RKO (cell line): ENCODE measurements around the gene EFL1.
A peak's percentile ranks its signal among the peaks of the same experiment; 100 is the strongest.

Source experiments
- DNase-seq: peaks from one replicate; pipeline ENCODE4 v3.0.0-alpha.2; 2016; ENCODE audit warnings: low spot score

The EFL1 gene

GRCh38 chr15:82150645-82151044 is 111.9 kb downstream of the EFL1 start:
- DNase-seq, result no peak

GRCh38 chr15:82146990-82147461 is 115.5 kb downstream of the EFL1 start:
- DNase-seq, result peak; percentile 89

GRCh38 chr15:82146576-82146975 is 116.0 kb downstream of the EFL1 start:
- no peak for DNase-seq

- no peak for DNase-seq
These were observed 118.8 kb downstream of the EFL1 start for GRCh38 chr15:82143390-82144385.

- DNase-seq, result no peak
These were observed 121.6 kb downstream of the EFL1 start for GRCh38 chr15:82140886-82141285.

DNA sequence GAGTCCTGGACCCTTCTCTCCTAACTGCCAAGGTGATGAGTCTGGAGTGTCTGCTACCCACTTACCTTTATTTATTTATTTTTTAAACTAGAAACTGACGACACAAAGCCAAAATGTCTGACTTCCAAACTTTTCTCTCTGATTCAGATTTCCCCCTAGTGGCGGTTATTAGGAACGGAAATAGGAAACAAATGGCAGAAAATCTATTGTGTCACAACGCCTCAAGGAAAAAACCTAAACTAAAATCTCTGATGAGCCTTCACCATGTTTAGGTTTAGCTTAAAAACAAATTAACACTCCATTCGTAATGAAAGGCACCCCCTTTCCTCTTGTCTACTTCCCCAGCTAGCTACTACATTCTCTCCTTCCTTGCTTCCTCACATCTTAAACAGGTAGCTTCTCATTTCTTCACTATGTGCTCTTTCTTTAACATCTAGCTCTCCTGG is 122.7 kb downstream of the EFL1 start:
- peak; percentile 54 for DNase-seq

DNA sequence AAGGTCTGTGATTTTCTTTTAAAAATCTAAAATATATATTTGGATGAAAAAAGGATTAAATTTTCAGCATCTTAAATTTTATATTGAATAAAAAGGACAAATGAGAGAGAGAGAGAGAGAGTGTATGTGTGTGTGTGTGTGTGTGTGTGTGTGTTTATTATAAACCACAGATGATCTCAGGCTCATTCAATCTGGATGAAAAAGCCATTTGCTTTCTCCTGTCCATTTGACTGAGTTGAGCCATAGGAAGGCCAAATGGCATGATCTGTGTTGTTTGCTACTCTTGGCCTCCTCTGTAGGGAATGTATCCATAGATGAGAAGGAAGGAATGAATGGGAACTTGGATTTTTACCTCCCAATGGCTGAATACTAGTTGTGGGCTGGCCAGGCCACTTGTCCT is 124.2 kb downstream of the EFL1 start:
- DNase-seq, result no peak

- no peak for DNase-seq
These were observed 125.3 kb downstream of the EFL1 start for GRCh38 chr15:82137261-82137660.

DNA sequence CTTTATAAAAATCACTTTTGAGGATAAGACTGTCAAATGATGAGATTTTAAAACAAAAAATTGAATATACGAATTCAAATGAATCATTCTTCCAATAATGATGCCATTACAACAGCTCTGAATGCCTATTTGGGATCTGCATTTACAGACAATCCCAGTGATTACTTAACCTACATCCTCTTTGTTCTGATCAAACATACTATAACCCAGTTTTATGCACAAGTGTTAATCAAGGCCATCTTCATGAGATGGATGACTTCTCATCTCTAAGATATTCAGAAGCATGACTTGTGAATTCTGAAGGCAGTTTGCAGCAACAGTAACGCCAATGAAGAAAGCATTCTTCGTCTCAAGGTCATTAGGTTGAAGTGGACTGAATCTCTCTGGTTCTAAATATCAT is 126.4 kb downstream of the EFL1 start:
- DNase-seq, result no peak

GRCh38 chr15:82135638-82136037 is 126.9 kb downstream of the EFL1 start:
- no peak for DNase-seq

DNA sequence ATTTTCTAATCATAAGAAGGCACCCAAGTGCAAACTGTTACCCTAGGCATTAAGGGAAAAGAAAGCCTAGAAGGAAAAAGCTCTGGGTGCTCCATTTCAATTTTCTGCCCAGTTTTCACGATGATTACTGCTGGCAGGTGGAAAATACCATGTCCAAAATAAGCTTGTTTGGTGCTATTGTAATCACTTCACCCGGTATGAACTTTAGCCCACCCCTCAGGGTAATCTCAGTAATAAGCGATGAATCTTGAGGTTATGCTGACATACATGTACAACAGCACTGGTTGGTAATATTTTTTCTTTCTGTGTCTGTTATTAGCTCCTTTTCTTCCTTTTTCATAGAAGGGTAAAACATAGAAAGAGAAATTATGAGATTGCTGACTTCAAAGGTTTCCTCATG is 128.1 kb downstream of the EFL1 start:
- DNase-seq, result no peak

- no peak for DNase-seq
These were observed 129.3 kb downstream of the EFL1 start for GRCh38 chr15:82133251-82133650.

DNA sequence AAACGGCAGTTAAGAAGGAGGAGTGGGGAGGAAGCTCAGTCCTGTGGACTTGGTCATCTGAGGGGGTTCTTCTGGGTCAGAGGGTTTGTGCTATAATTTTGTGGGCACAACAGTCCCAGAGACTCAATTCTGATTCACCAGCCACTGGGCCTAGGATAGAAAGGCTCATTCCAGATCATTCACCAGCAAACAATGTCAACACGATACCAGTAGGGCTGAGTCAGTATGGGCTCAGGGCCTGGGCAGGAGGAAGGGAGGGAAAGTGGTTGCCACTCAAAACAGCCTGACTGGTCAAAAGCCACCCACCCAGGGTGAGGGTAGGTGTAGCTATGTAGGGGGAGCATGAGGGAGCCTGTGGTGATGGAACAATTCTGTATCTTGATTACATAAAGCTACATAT is 129.8 kb downstream of the EFL1 start:
- DNase-seq, result peak; percentile 80

GRCh38 chr15:82132096-82132495 is 130.4 kb downstream of the EFL1 start:
- no peak for DNase-seq

GRCh38 chr15:82130248-82130647 is 132.3 kb downstream of the EFL1 start:
- DNase-seq, result no peak

GRCh38 chr15:82129761-82130160 is 132.8 kb downstream of the EFL1 start:
- no peak for DNase-seq

DNA sequence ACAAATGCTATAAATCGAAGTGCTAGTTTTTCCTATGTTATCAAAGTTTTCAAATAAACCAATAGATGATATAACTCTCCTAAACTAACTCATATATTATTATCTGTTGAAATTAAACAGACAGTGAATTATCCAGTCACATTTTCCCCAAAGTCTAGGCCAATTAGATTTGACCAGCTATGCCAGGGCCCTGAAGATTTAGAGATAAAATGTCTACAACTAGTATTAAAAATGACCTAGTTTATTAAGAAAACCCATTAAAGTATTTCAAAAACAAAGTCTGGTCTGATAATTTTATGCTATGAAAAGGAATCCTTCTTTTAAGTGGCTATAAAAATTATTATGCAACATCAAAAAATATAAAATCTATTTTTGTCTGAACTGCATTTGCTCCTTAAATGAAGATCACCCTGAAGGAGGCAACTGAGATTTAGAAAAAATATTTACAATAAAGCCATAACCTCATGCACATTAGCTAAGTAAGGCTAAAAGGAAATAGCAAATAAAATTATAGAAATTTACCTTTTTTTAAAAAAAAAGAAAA is 133.3 kb downstream of the EFL1 start:
- no peak for DNase-seq

- DNase-seq, result no peak
These were observed 134.0 kb downstream of the EFL1 start for GRCh38 chr15:82128401-82129148.

GRCh38 chr15:82127581-82127980 is 135.0 kb downstream of the EFL1 start:
- DNase-seq, result no peak

GRCh38 chr15:82126346-82126745 is 136.2 kb downstream of the EFL1 start:
- DNase-seq, result no peak

DNA sequence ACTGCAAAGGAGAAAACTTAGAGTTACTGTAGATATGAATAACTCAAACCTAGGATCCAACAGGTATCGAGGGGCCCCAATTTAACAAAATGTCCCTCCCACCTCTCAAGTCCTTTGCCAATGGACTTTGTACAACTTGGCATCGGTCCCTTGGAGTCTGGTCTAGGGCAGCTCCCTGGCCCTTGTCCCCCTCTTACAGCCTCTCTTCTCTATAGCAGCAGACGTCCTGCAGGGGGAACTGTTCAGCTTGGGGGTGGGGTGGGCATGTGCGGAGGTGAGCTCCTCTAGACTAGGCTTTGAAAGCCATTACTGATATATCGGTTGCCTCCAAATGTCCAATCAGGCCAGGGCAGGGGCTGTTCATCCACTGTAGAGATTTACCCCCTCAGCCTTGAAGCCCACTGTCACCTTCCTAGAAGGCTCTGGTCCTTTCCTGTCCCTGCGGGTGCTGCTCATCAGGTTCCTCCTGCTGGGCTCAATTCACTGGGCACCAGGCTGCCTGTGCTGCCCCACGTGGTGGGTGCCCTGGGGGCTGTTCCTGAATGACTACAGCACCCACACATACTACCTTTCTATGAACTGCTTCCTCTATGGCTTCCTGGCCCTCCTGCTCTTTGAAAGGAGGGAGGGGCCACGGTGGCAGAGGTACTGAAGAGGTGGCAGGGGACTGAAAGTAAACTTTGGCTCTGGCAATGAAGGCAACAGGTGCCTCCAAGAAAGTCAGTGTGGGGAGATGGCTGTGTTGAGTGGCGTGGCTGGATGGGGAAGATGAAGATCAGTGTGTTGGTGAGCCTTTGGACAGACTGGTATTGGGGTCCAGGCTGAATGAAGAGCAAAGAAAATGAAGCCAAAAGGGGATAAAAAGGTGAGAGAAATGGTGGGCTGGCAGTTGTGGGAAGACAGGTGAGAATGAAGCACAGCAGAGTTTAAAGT is 137.9 kb downstream of the EFL1 start:
- DNase-seq, result no peak
